GM19025 (cell line): ENCODE data around the gene PLEKHA5.
"Not testable (repeated sequence)": the region's sequence is repeated elsewhere in the genome, so short reads cannot be mapped to it uniquely, and the experiment has no call there.

Experiments
- ATAC-seq: cut with Tn5 transposase; IDR thresholded peaks from one replicate; pipeline ENCODE4 v1.9.1; 2021; ENCODE audit warnings: mild to moderate bottlenecking, low read depth, moderate library complexity; ENCODE audit not compliant: unreplicated experiment

PLEKHA5 gene

GRCh38 chr12:19161216-19161615 is 31.7 kb downstream of the PLEKHA5 start:
- ATAC-seq = no peak

DNA sequence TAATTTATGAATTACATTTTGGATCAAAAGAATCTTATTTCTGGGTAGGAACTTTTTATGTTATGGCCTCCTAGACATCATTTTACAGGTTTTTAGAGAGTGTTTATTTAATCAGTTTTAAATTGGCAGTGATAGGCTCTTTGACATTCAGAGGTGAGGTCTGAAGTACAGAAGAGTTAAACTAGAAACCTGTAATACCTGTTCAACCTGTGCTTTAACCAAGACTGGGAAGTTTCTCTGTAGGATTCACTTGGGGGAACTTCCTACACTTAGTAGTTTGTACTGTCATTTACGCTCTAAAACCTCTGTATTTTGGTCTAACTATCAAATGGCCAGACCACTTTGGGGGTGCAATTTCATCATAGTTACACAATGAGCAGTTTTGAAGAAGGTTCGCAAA is 35.9 kb downstream of the PLEKHA5 start:
- ATAC-seq = no peak

- ATAC-seq = no peak
These were observed 36.9 kb downstream of the PLEKHA5 start for GRCh38 chr12:19166387-19166786.

DNA sequence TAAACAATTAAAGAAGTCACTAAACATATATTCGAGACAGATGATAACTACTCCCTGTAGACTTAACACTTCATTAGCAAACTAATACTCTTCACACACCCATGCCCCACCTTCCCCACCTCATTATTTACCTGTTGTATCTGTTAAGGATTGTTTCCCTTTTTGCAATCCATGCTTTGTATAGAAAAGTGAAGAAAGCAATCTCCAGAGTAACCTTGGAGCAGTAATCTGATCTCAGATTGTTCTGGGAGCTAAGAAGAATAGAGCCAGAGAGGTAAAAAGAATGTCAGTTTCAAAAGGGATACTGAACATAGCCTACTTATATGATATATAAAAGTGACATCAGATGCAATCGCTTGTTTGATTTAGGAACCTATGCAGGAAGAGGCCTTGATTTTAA is 37.4 kb downstream of the PLEKHA5 start:
- no peak for ATAC-seq

DNA sequence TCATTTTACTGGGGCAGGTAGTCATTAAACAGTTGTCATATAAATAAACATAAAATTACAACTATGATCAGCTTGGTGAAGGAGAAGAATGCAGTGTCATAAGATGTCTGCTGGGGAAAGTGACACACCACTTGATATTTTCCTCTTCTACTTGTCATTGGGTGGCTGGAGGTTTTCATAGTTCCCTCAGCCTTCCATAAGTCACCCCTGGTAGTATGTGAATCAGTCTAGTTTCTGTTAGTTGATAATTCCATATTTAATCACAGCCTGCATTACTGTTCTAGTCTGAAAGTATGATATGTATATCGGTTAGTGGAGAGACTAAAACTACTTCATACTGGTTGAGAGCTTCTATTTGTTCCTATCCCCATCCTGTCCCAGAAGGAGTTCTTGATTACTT is 38.2 kb downstream of the PLEKHA5 start:
- no peak for ATAC-seq

- no peak for ATAC-seq
These were observed 39.1 kb downstream of the PLEKHA5 start for GRCh38 chr12:19168644-19169043.

GRCh38 chr12:19169222-19169621 is 39.7 kb downstream of the PLEKHA5 start:
- no peak for ATAC-seq

GRCh38 chr12:19170286-19170685 is 40.8 kb downstream of the PLEKHA5 start:
- ATAC-seq = not testable (repeated sequence)

DNA sequence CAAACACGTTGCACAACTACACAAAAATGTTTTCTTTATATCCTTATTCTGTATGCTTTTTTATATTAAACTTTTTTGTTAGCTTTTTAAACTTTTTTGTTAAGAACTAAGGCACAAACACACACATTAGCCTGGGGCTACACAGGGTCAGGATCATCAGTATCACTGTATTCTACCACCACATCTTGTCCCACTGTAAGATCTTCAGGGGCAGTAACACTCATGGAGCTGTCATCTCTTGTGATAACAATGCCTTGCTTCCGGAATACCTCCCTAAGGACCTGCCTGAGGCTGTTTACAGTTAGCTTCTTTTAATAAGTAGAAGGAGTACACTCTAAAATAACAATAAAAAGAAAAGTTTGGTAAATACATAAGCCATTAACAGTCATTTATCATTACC is 42.2 kb downstream of the PLEKHA5 start:
- ATAC-seq = no peak

DNA sequence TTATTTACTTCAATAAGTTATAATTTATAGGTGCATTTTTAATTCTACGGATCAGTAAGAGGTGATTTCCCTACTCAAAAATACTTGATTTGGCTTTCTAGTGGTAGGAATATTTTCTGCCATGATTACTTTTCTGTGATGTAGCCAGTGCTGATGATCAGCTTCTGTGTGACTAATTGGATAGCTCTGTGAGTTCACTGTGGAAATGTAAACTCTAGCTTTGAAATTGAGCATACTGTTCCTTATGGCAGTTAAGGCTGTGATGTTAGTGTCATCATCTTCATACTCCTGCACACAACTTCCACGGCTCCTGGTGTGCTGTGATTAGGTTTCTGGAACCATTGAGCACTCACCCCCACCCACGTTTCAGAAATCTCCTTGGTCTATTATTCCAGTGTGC is 48.2 kb downstream of the PLEKHA5 start:
- ATAC-seq = no peak

GRCh38 chr12:19179986-19180385 is 50.5 kb downstream of the PLEKHA5 start:
- ATAC-seq = no peak

DNA sequence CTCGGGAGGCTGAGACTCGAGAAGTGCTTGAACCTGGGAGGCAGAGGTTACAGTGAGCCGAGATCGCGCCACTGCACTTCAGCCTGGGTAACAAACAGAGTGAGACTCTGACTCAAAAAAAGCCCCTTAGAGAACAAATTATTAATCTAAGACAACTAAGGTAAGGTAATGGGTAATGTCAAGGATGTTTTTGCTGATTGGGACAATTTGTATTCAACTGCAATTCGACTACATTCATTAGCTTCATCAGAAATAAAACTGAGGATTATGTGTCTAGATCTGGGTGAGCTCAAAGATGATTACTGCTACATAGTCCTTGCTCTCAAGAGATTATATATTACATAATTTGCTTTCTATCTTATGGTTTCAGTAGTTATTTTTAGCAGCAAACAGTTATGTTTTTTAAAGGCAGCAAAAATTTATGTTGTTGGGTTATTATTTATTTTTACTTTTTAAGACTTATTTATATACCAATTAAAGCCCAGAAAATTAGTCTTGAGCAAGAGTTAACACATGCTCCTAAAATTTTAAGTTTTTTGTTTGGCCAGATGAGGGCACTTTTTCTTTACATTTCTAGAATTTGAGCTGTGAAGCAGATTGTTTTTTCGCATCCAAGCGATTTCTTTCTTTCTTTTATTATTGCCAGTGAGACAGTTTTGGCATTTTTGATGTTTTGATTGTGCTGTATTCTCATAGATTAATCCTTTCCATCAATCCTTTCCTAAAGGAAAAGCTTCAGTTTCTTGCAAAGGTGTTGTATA is 52.3 kb downstream of the PLEKHA5 start:
- no peak for ATAC-seq

DNA sequence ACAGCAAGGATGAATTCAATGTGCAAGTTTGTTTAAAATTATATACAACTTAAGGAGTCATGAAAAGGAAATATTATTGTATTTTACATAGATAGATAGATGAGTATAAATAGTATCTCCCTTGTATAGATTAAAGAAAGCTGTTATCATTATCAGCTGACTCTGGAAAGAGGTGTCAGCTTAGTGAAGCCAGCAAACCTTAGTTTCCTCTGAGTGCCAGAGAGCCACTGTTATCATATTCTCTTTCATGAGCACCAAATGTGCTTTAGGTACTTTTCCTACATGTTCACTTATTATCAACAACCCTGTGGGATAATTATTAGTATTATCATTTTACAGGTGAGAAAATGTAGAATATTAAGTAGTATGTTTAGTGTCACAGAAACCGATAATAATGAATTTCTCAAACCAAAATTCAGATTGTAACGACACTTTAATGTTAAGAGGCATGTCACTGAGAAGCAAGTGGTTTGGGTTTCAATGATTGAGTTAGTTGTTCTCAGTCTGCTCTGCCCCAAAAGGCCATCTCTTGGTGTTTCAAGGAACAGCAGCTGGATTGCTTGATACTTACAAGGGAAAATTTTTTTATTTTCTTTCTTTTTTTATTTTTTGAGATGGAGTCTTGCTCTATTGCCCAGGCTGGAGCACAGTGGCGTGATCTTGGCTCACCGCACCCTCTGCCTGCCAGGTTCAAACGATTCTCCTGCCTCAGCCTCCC is 53.7 kb downstream of the PLEKHA5 start:
- no peak for ATAC-seq

GRCh38 chr12:19185262-19185929 is 55.9 kb downstream of the PLEKHA5 start:
- no peak for ATAC-seq

GRCh38 chr12:19186722-19187661 is 57.5 kb downstream of the PLEKHA5 start:
- ATAC-seq = no peak

- no peak for ATAC-seq
These were observed 60.0 kb downstream of the PLEKHA5 start for GRCh38 chr12:19189522-19189921.

DNA sequence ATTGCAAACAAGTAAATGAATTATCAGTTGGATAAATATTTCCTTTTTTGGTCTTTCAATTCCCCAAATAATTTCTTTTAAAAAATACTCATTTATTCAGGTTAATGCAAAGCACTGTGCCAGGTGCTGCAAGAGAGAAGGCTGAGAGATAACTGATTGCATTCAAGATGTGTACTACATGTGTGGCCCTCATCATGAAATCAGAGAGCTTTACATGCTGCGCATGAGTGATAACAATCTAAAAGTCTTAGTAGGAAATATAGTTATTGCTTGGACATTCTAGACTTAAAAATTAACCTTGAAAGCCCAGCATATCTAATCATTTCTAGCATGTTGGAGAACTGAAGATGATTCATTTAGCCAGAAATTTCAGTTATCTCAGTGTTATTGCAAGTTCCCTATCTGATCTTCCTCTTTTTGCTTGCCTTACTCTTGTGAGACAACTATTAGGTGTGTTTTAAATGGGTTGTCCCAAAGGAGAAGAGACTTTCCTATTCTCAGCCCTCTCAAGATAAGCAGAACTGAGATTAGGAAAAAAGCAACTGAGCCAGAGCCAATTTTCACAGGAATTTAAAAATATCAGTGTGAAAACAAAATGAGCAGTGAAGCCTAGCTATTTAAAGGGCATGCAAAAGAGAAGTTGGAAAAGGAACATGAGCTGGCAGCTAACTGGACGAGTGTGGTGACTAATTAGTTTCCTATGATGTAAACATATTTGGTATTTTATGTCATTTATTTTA is 60.9 kb downstream of the PLEKHA5 start:
- ATAC-seq = no peak

DNA sequence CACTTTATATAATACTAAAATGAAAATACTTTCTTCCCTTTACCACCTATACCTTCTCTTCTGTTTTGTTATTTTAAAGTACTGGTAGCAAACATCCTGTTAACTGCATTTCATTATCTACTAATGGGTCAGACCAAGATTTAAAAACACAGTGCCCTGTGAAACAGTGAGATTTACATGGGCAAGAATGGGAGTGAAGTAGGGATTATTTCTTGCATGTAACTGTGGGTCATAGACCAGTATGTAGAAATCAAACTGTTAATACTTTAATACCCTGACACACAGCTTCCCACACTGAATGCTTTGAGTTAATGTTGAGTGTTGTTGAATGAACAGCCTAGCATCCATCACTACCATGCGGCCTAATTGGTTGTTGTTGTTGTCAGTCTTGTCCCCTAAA is 61.6 kb downstream of the PLEKHA5 start:
- no peak for ATAC-seq

DNA sequence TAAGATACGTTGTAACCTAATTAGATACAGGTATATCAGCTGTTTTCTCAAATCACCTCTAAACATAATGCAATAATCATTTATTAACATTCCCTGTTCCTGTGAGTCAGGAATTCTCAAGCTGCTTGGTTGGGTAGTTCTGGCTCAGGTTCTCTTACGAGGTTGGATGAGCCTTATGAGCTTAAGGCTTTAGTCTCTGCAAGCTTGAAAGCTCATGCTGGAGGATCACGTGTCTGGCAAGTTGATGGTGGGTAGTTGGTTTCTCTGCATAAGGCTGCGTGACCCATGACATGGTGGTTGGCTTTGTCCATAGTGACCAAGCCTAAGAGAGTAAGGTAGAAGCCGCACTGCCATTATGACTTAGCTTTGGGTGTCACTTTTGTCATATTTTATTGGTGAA is 62.0 kb downstream of the PLEKHA5 start:
- ATAC-seq = no peak

DNA sequence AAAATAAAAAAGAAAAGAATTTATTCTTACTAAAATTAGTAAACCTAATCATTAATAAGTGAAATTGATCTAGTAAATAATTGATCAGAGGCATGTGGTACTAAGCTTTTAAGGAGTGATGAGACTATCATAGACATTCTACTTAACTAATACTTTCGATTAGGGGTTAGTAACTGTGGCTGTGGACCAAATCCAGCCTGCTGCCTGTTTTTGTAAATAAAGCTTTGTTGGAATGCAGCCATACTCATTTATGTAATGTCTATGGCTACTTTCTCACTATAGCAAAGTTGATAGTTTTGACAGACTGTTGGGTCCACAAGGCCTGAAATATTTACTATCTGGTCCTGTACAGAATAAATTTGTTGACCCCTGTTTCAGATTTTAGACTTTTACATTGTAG is 63.2 kb downstream of the PLEKHA5 start:
- ATAC-seq = no peak
